ENCODE results near the gene PNPLA5. TPM values are rescaled to one million over a fixed set of nuclear protein-coding genes. Genes with fewer than 3 reads are reported as not detected.

Gene PNPLA5
- total and polyA plus RNA-seq, 4 donors: not detected

- WGBS: 87% methylated on average over 11 of the region's 11 CpGs
- Histone ChIP-seq H3K27ac (ENCODE audit: low read depth in 1 of 2, low read length in 2 of 2) (no peak overlapping the region), H3K36me3 (ENCODE audit: control insufficient read depth in 4 of 4, insufficient read depth in 3 of 4, low read depth in 1 of 4, low read length in 3 of 4) (no peaks in the 10 kb centered on the region), H3K9me3 (ENCODE audit: control insufficient read depth in 4 of 4, low read length in 3 of 4) (no peaks in the 10 kb centered on the region), H3K27me3 (ENCODE audit: control insufficient read depth in 4 of 4, insufficient read depth in 4 of 4, low read length in 3 of 4) (no peaks in the 10 kb centered on the region), H3K4me3 (ENCODE audit: low read depth in 1 of 3, low read length in 3 of 3) (no peak overlapping the region), H3K9ac (ENCODE audit: low read depth in 1 of 2, low read length in 2 of 2) (no peak overlapping the region), H3K4me1 (ENCODE audit: control insufficient read depth in 4 of 4, insufficient read depth in 4 of 4, low read length in 3 of 4) (peaks cover 0 to 11% (median 7%) of the 10 kb centered on the region in 4 donors)
- DNase-seq (ENCODE audit: low spot score): no peak
- TF ChIP-seq, protein P1, sequence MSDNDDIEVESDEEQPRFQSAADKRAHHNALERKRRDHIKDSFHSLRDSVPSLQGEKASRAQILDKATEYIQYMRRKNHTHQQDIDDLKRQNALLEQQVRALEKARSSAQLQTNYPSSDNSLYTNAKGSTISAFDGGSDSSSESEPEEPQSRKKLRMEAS (IDR thresholded peaks at IDR 0.05): no peak
- no peak for TF ChIP-seq FOXA1 (IDR thresholded peaks at IDR 0.05)
- TF ChIP-seq NR2F2 (IDR thresholded peaks at IDR 0.05): no peak
- TF ChIP-seq SP1 (IDR thresholded peaks at IDR 0.05): no peak
- TF ChIP-seq, protein P2, sequence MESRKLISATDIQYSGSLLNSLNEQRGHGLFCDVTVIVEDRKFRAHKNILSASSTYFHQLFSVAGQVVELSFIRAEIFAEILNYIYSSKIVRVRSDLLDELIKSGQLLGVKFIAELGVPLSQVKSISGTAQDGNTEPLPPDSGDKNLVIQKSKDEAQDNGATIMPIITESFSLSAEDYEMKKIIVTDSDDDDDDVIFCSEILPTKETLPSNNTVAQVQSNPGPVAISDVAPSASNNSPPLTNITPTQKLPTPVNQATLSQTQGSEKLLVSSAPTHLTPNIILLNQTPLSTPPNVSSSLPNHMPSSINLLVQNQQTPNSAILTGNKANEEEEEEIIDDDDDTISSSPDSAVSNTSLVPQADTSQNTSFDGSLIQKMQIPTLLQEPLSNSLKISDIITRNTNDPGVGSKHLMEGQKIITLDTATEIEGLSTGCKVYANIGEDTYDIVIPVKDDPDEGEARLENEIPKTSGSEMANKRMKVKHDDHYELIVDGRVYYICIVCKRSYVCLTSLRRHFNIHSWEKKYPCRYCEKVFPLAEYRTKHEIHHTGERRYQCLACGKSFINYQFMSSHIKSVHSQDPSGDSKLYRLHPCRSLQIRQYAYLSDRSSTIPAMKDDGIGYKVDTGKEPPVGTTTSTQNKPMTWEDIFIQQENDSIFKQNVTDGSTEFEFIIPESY (IDR thresholded peaks at IDR 0.05): no peak
- no peak for TF ChIP-seq FOXA2 (IDR thresholded peaks at IDR 0.05)
- TF ChIP-seq, protein P3, sequence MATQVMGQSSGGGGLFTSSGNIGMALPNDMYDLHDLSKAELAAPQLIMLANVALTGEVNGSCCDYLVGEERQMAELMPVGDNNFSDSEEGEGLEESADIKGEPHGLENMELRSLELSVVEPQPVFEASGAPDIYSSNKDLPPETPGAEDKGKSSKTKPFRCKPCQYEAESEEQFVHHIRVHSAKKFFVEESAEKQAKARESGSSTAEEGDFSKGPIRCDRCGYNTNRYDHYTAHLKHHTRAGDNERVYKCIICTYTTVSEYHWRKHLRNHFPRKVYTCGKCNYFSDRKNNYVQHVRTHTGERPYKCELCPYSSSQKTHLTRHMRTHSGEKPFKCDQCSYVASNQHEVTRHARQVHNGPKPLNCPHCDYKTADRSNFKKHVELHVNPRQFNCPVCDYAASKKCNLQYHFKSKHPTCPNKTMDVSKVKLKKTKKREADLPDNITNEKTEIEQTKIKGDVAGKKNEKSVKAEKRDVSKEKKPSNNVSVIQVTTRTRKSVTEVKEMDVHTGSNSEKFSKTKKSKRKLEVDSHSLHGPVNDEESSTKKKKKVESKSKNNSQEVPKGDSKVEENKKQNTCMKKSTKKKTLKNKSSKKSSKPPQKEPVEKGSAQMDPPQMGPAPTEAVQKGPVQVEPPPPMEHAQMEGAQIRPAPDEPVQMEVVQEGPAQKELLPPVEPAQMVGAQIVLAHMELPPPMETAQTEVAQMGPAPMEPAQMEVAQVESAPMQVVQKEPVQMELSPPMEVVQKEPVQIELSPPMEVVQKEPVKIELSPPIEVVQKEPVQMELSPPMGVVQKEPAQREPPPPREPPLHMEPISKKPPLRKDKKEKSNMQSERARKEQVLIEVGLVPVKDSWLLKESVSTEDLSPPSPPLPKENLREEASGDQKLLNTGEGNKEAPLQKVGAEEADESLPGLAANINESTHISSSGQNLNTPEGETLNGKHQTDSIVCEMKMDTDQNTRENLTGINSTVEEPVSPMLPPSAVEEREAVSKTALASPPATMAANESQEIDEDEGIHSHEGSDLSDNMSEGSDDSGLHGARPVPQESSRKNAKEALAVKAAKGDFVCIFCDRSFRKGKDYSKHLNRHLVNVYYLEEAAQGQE (IDR thresholded peaks at IDR 0.05): no peak
- TF ChIP-seq RXRA (IDR thresholded peaks at IDR 0.05): no peak
- no peak for TF ChIP-seq GABPA (IDR thresholded peaks at IDR 0.05 in 1 of 2, conservative IDR thresholded peaks at IDR 0.05 in 1 of 2)
- TF ChIP-seq ATF3 (IDR thresholded peaks at IDR 0.05): no peak
- TF ChIP-seq RAD21 (IDR thresholded peaks at IDR 0.05): no peak
Measured at GRCh38 chr22:43845981-43846380, 45.8 kb downstream of the PNPLA5 start.

- TF ChIP-seq FOXA2 (IDR thresholded peaks at IDR 0.05): no peak
- no peak for TF ChIP-seq FOXA1 (IDR thresholded peaks at IDR 0.05)
- TF ChIP-seq, protein P3 (IDR thresholded peaks at IDR 0.05): no peak
- TF ChIP-seq RAD21 (IDR thresholded peaks at IDR 0.05): no peak
- TF ChIP-seq NR2F2 (IDR thresholded peaks at IDR 0.05): no peak
- TF ChIP-seq, protein P2 (IDR thresholded peaks at IDR 0.05): no peak
- TF ChIP-seq, protein P4, sequence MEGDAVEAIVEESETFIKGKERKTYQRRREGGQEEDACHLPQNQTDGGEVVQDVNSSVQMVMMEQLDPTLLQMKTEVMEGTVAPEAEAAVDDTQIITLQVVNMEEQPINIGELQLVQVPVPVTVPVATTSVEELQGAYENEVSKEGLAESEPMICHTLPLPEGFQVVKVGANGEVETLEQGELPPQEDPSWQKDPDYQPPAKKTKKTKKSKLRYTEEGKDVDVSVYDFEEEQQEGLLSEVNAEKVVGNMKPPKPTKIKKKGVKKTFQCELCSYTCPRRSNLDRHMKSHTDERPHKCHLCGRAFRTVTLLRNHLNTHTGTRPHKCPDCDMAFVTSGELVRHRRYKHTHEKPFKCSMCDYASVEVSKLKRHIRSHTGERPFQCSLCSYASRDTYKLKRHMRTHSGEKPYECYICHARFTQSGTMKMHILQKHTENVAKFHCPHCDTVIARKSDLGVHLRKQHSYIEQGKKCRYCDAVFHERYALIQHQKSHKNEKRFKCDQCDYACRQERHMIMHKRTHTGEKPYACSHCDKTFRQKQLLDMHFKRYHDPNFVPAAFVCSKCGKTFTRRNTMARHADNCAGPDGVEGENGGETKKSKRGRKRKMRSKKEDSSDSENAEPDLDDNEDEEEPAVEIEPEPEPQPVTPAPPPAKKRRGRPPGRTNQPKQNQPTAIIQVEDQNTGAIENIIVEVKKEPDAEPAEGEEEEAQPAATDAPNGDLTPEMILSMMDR (IDR thresholded peaks at IDR 0.05; ENCODE audit: low read depth, low read length, missing input control): no peak
- TF ChIP-seq ATF3 (IDR thresholded peaks at IDR 0.05): no peak
- H3K27ac ChIP-seq (ENCODE audit: low read depth in 1 of 2, low read length in 2 of 2): no peak overlapping the region
- WGBS: 84% methylated on average over 31 of the region's 31 CpGs
- peaks cover 0 to 11% (median 7%) of the 10 kb centered on the region in 4 donors for H3K4me1 ChIP-seq (ENCODE audit: control insufficient read depth in 4 of 4, insufficient read depth in 4 of 4, low read length in 3 of 4)
- H3K36me3 ChIP-seq (ENCODE audit: control insufficient read depth in 4 of 4, insufficient read depth in 3 of 4, low read depth in 1 of 4, low read length in 3 of 4): no peaks in the 10 kb centered on the region
- no peak for DNase-seq (ENCODE audit: low spot score)
- no peaks in the 10 kb centered on the region for H3K27me3 ChIP-seq (ENCODE audit: control insufficient read depth in 4 of 4, insufficient read depth in 4 of 4, low read length in 3 of 4)
- H3K9ac ChIP-seq (ENCODE audit: low read depth in 1 of 2, low read length in 2 of 2): no peak overlapping the region
- no peak overlapping the region for H3K4me3 ChIP-seq (ENCODE audit: low read depth in 1 of 3, low read length in 3 of 3)
- H3K9me3 ChIP-seq (ENCODE audit: control insufficient read depth in 4 of 4, low read length in 3 of 4): no peaks in the 10 kb centered on the region
Measured at GRCh38 chr22:43844560-43845545, 47.0 kb downstream of the PNPLA5 start.

Data from liver (tissue), 9 donors.